ENCODE results near the gene CDYL.

GRCh38 chr6:4762294-4762693, 13.9 kb upstream of the CDYL start:
- no peak for TF ChIP-seq CTCF (conservative IDR thresholded peaks at IDR 0.05; ENCODE audit: low read depth, low read length)
- no peak for TF ChIP-seq EZH2 (IDR thresholded peaks at IDR 0.05; ENCODE audit: low read length, unreplicated experiment)

All from PC-3 (cell line).